DND-41 (cell line): ENCODE results near the gene PRKAR1B.

Experiments
- CTCF ChIP-seq: IDR thresholded peaks from 2 replicates; pipeline ENCODE4 v1.5.1; 2012; ENCODE audit warnings: borderline replicate concordance, low read length, moderate library complexity, mild to moderate bottlenecking; ENCODE audit not compliant: poor library complexity, severe bottlenecking; ENCODE audit errors: extremely low read depth
- EZH2 ChIP-seq: IDR thresholded peaks from 3 replicates; pipeline ENCODE4 v1.6.1; 2012; ENCODE audit warnings: borderline replicate concordance, low read depth, mild to moderate bottlenecking, moderate library complexity, low read length, inconsistent platforms; ENCODE audit not compliant: severe bottlenecking

GRCh38 chr7:536231-536630 lies 190.8 kb downstream of the PRKAR1B start:
- TF ChIP-seq CTCF (no peak), EZH2 (no peak)
